Tibial artery (tissue), 4 donors: Measurements from ENCODE around the gene KLHL41.
"Not testable (repeated sequence)": the region's sequence is repeated elsewhere in the genome, so short reads cannot be mapped to it uniquely, and the experiment has no call there.

ENCODE experiments used
- DNase-seq, 2 donors: peaks; one replicate each; pipeline ENCODE4 v3.0.0-alpha.2; 2019
- H3K27ac ChIP-seq, 2 donors: fragments of 200-600 bp; sonication (generic) in 1 of 2; 1 replicate in 1 of 2; 2 replicates in 1 of 2; pipeline ENCODE4 v1.5.1; 2018 to 2019; ENCODE audit warnings: mild to moderate bottlenecking in 1 of 2
- H3K27me3 ChIP-seq, 2 donors: fragments of 200-600 bp; sonication (generic) in 1 of 2; one replicate each; pipeline versions ENCODE4 v1.5.1 to v1.6.0; 2016 to 2019
- H3K36me3 ChIP-seq, 3 donors: fragments of 200-600 bp; sonication (generic) in 2 of 3; one replicate each; pipeline ENCODE4 v1.5.1; 2016 to 2019; ENCODE audit warnings: mild to moderate bottlenecking in 2 of 3
- H3K4me1 ChIP-seq, 4 donors: fragments of 200-600 bp; sonication (generic) in 2 of 4; 1 replicate in 3 of 4; 2 replicates in 1 of 4; pipeline ENCODE4 v1.5.1; 2016 to 2019
- H3K4me3 ChIP-seq, 2 donors: fragments of 200-600 bp; sonication (generic) in 1 of 2; 1 replicate in 1 of 2; 2 replicates in 1 of 2; pipeline ENCODE4 v1.5.1; 2018 to 2019; ENCODE audit warnings: mild to moderate bottlenecking in 2 of 2
- H3K9me3 ChIP-seq, 3 donors: fragments of 200-600 bp; sonication (generic) in 1 of 3; one replicate each; pipeline ENCODE4 v1.5.1; 2016 to 2019
- intact Hi-C: fragments of 100-400 bp; cut with DNase I; formaldehyde crosslinking; loops from one replicate; pipeline ENCODE4 v1.15.0; 2023; ENCODE audit warnings: low total_unique reads
- TF ChIP-seq, protein P1 (sequence below), 2 experiments: fragments of 200-600 bp in 1 of 2; fragments of 450-650 bp in 1 of 2; IDR thresholded peaks; one replicate each; pipeline ENCODE4 v1.5.1; 2017 to 2019; ENCODE audit warnings: antibody characterized with exemption in 2 of 2, mild to moderate bottlenecking in 1 of 2, moderate library complexity in 1 of 2

KLHL41 gene

DNA sequence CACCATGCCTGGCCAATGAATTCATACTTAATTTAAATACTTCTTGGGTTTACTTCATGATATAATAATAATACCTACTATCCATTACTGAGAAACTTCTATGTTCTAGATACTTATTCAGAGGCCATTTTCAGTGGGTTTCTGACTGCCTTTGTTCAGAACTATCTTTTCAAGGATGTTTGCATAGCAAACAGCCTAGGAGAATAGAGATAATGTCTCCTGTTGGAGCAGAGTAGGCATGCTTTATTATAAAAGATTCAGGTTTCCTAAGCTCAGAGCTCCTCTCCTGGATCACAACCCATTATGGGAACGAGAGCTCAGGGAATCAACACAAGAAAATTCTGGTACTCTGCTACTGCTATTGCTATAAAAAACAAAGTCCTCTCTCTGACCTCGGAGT, 53.0 kb downstream of the KLHL41 start:
- no peak overlapping the region for H3K4me3 ChIP-seq
- no peaks in the 10 kb centered on the region for H3K27me3 ChIP-seq
- no peak overlapping the region for H3K27ac ChIP-seq
- no peaks in the 10 kb centered on the region for H3K4me1 ChIP-seq
- intact Hi-C loops: no loop called here
- DNase-seq: no peak
- TF ChIP-seq, protein P1, sequence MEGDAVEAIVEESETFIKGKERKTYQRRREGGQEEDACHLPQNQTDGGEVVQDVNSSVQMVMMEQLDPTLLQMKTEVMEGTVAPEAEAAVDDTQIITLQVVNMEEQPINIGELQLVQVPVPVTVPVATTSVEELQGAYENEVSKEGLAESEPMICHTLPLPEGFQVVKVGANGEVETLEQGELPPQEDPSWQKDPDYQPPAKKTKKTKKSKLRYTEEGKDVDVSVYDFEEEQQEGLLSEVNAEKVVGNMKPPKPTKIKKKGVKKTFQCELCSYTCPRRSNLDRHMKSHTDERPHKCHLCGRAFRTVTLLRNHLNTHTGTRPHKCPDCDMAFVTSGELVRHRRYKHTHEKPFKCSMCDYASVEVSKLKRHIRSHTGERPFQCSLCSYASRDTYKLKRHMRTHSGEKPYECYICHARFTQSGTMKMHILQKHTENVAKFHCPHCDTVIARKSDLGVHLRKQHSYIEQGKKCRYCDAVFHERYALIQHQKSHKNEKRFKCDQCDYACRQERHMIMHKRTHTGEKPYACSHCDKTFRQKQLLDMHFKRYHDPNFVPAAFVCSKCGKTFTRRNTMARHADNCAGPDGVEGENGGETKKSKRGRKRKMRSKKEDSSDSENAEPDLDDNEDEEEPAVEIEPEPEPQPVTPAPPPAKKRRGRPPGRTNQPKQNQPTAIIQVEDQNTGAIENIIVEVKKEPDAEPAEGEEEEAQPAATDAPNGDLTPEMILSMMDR (IDR thresholded peaks at IDR 0.05): no peak
- peaks cover 0 to 10% (median 7%) of the 10 kb centered on the region in 3 donors for H3K36me3 ChIP-seq
- H3K9me3 ChIP-seq: no peaks in the 10 kb centered on the region

GRCh38 chr2:169565686-169566085, 56.2 kb downstream of the KLHL41 start:
- H3K9me3 ChIP-seq: no peaks in the 10 kb centered on the region
- no peaks in the 10 kb centered on the region for H3K4me1 ChIP-seq
- no peaks in the 10 kb centered on the region for H3K36me3 ChIP-seq
- H3K4me3 ChIP-seq: no peak overlapping the region
- DNase-seq: no peak
- no peak overlapping the region for H3K27ac ChIP-seq
- no peaks in the 10 kb centered on the region for H3K27me3 ChIP-seq
- intact Hi-C loops: no loop called here
- TF ChIP-seq, protein P1 (IDR thresholded peaks at IDR 0.05): no peak

DNA sequence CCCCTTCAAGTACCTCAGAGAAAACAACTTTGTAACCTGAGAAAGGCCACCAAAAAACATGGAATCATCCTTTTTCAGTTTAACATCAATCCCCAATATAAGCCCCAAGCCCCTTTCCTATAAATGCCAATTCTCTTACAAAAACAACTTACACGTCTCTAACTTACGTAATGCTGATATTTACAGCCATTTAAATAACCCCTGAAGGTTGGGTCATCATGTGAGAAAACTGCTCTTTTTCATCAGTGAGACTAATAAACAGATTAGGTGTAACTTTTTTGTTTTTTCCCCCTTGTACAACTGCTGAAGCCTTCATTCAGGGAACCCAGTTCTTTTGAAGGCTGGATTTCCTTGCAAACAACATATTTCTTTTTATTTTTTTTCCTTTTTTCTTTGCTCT, 60.4 kb downstream of the KLHL41 start:
- no peak for DNase-seq
- Histone ChIP-seq H3K27ac (no peak overlapping the region), H3K4me3 (no peak overlapping the region), H3K9me3 (no peaks in the 10 kb centered on the region), H3K27me3 (no peaks in the 10 kb centered on the region), H3K4me1 (peaks cover 0 to 14% (median 3%) of the 10 kb centered on the region in 4 donors), H3K36me3 (no peaks in the 10 kb centered on the region)
- intact Hi-C loops: no loop called here
- TF ChIP-seq, protein P1 (IDR thresholded peaks at IDR 0.05): no peak

DNA sequence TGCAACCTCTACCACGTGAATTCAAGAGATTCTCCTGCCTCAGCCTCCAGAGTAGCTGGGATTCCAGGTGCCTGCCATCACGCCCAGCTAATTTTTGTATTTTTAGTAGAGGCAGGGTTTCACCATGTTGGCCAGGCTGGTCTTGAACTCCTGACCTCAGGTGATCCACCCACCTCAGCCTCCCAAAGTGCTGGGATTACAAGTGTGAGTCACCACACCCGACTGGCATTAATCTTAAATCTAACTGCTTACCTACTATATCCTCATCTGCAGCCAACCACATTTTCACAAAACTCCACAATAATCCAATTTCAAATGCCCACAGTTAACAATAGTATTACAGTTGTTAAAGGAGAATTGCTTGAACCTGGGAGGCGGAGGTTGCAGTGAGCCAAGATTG, 61.2 kb downstream of the KLHL41 start:
- H3K4me1 ChIP-seq: peaks cover 0 to 14% (median 3%) of the 10 kb centered on the region in 4 donors
- H3K9me3 ChIP-seq, H3K4me3 ChIP-seq, intact Hi-C loops, H3K27me3 ChIP-seq, H3K27ac ChIP-seq, DNase-seq, H3K36me3 ChIP-seq: not testable (repeated sequence)

GRCh38 chr2:169571571-169571970, 62.1 kb downstream of the KLHL41 start:
- Histone ChIP-seq H3K36me3 (no peaks in the 10 kb centered on the region), H3K4me3 (no peak overlapping the region), H3K27me3 (no peaks in the 10 kb centered on the region), H3K27ac (no peak overlapping the region), H3K9me3 (no peaks in the 10 kb centered on the region), H3K4me1 (peaks cover 0 to 14% (median 3%) of the 10 kb centered on the region in 4 donors)
- no peak for DNase-seq
- TF ChIP-seq, protein P1 (IDR thresholded peaks at IDR 0.05): no peak
- intact Hi-C loops: no loop called here

DNA sequence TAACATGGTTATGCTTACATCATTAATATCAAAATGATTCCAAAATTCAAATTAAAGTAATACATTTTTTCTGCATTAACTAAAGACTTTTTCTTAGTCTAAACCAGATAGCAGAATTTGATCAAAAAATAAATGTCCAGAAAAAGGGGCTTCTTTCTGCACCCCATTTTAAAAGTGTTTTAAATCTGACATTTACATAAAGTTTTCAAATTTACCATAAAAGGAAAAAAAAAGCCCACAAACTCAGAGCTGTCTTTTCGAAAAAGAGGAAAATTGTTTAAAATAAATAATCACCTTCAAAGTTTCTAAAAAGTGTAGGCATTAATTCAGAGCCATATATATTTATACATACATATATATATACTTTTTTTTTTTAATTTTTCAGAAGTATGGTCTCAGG, 62.7 kb downstream of the KLHL41 start:
- DNase-seq: no peak
- intact Hi-C loops: no loop called here
- peaks cover 0 to 14% (median 3%) of the 10 kb centered on the region in 4 donors for H3K4me1 ChIP-seq
- no peaks in the 10 kb centered on the region for H3K9me3 ChIP-seq
- no peak overlapping the region for H3K27ac ChIP-seq
- no peak overlapping the region for H3K4me3 ChIP-seq
- H3K36me3 ChIP-seq: no peaks in the 10 kb centered on the region
- no peaks in the 10 kb centered on the region for H3K27me3 ChIP-seq
- TF ChIP-seq, protein P1 (IDR thresholded peaks at IDR 0.05): no peak
